ENCODE data around the gene TMEM132C.

DNA sequence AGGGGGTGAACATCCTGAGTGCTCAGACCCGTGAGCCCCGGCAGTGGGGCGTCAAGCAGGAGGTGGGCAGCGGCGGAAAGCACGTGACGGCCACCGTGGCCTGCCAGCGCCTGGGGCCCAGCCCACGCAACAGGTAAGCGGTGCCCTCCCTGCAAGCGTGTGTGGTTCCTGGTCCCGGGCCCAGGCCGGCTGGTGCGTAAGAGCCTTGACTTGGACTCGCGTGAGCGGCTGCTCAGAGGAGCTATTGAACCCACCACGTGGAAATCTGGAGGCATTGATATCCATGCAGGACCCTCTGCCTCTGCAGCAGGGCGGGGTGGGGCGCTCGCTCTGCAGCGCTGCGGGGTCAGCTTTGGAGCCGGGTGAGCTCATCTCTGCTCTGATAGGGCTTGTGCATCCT is 277.0 kb downstream of the TMEM132C start:
- TF ChIP-seq, protein P1, sequence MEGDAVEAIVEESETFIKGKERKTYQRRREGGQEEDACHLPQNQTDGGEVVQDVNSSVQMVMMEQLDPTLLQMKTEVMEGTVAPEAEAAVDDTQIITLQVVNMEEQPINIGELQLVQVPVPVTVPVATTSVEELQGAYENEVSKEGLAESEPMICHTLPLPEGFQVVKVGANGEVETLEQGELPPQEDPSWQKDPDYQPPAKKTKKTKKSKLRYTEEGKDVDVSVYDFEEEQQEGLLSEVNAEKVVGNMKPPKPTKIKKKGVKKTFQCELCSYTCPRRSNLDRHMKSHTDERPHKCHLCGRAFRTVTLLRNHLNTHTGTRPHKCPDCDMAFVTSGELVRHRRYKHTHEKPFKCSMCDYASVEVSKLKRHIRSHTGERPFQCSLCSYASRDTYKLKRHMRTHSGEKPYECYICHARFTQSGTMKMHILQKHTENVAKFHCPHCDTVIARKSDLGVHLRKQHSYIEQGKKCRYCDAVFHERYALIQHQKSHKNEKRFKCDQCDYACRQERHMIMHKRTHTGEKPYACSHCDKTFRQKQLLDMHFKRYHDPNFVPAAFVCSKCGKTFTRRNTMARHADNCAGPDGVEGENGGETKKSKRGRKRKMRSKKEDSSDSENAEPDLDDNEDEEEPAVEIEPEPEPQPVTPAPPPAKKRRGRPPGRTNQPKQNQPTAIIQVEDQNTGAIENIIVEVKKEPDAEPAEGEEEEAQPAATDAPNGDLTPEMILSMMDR (IDR thresholded peaks at IDR 0.05) = no peak
- TF ChIP-seq EZH2 (IDR thresholded peaks at IDR 0.05; ENCODE audit: borderline replicate concordance, insufficient read depth, low read depth, low read length, poor library complexity, severe bottlenecking) = no peak

Data from B cell (primary cell).